HG03469 (cell line): ENCODE data around the gene IFNA5.

Source experiments
- ATAC-seq: cut with Tn5 transposase; IDR thresholded peaks from one replicate; pipeline ENCODE4 v1.9.1; 2021; ENCODE audit warnings: mild to moderate bottlenecking, moderate library complexity, moderate number of reproducible peaks; ENCODE audit not compliant: unreplicated experiment

The IFNA5 gene

GRCh38 chr9:21294904-21295538 is 10.1 kb downstream of the IFNA5 start:
- no peak for ATAC-seq

DNA sequence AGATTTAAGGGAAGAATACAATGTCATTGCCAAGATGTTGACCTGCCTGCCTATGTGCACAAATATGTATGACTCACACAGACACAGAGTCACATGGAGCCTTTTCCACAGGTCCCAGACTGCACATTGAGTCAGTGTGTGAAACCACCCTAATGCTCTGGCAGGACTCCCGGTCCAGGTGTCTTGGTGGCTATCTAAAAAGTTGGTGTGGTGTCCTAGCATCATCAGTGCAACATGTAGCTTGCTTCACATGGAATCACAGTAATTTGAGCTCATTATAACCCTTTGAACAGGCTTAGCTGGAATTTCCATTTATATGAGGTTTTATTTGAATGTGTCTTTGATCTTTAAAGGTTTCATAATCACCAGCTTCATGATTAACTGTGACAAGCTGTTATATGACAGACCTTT is 10.7 kb downstream of the IFNA5 start:
- peak; percentile 55 for ATAC-seq

DNA sequence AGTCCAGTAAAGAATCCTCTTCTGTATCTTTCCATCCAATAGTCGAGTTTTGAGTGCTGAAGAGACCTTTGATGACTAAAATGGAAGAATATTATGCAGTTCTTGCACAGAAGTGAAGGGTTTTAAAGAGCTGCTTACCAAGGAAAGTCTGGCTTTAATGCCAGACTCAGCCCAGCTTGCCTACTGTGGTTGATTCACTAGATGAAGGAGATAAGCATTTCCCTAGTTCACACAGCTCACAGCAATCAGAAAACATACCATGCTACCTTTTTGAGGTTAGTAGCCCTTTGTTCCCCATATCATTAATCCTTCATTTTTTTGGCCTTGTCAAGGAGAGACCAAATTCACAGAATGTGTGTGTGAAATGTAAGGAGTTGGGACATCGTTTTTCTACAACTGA is 15.3 kb downstream of the IFNA5 start:
- ATAC-seq: no peak

DNA sequence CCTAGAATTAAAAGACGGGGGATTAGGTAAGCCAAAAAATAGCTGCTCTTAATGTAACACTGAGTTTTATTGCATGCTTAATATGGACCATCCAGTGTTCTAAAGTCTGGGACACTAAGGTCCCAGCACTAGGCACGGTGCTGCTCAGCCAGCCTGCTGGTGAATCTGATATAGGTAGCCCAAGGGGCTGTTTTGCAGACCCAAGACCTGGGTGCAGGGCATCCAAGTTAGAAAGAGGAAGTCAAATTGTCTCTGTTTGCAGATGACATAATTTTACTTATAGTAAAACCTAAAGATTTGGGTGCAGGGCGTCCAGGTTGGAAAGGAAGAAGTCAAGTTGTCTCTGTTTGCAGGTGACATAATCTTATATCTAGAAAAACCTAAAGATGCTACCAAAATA is 17.8 kb downstream of the IFNA5 start:
- ATAC-seq: no peak

DNA sequence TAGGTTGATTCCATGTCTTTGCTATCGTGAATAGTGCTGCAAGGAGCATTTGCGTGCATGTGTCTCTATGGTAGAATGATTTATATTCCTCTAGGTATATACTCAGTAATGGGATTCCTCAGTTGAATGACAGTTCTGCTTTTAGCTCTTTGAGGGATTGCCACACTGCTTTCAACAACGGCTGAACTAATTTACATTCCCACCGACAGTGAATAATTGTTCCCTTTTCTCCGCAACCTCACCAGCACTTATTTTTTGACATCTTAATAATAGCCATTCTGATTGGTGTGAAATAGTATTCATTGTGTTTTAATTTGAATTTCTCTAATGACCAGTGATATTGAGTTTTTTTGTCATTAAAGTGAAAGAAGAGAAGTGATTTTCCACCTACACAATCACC is 18.5 kb downstream of the IFNA5 start:
- ATAC-seq: no peak

GRCh38 chr9:21286099-21286498 is 19.0 kb downstream of the IFNA5 start:
- ATAC-seq: no peak

- ATAC-seq: no peak
Measured at GRCh38 chr9:21281275-21281674, 23.8 kb downstream of the IFNA5 start.

- ATAC-seq: no peak
Measured at GRCh38 chr9:21268347-21268657, 36.8 kb downstream of the IFNA5 start.

- ATAC-seq: peak; percentile 52
Measured at GRCh38 chr9:21267485-21268346, 37.4 kb downstream of the IFNA5 start.

GRCh38 chr9:21266733-21267484 is 38.2 kb downstream of the IFNA5 start:
- no peak for ATAC-seq

DNA sequence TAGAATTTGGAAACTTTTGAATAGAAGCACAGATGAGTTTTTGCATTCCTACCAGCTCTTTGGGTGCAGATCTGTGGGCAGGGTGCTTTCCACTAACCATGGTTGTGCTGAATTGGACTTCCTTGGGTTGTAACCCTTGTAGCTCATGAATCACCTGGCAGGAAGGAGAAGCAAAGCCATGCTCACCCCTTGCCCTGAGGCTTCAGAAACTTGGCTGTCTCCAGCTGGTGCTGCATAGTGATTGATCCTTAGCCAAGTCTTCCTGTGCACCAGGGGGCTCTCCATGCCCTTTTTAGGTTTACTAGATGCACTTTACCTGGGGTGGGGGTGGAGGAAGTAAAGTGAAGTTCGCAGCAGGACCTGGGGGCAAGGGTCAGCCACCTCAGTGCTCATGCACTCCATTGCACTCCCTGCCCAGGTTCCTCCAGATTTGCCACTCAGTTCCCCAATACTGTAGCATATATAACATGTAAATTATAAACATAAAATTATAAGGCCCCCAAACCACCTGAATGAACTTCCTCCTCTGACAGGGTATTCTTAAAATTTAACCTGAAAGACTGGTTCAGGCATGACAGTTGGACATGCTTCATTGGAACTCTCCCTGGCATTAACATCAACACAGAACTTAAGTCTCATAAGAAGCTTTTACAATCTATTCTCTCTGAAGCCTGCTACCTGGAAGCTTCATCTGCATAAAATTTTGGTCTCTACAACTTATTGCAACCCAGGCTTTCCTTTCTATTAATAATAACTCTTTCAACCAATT is 39.5 kb downstream of the IFNA5 start:
- no peak for ATAC-seq

DNA sequence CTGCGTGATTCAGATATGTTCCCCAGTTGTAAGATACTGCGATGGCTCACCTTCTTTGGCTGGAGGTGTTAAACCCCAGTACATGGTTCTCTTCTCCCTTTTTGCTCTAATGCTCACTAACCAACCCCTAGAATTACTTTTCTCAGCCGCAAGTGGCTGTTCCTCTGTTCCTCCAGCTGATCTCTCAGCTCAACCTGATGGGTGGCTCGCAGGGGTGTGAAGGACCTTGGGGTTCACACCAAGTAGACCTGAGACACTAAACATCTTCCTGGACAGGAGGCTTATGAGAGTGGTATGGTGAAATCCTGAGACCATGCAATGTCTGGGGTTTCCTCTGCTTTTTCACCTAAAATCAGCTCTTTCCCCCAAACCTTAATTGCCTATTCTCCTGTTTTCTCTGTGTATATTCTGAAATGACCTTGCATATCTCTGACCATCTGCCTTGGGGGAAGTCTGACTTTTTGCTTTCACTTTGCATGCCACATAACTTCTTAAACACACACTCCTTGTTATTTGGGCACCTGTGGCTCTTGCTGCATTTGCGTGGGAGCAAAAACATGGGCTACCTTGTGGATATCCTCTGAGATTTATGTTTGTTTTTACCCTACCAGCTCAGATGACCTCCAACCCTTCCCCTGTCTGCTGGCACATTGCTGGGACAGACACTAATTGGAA is 49.4 kb downstream of the IFNA5 start:
- ATAC-seq: no peak
